HG03457 (cell line): ENCODE measurements around the gene MOB2.
"Not testable (repeated sequence)": the region's sequence is repeated elsewhere in the genome, so short reads cannot be mapped to it uniquely, and the experiment has no call there.

Source experiments
- ATAC-seq: cut with Tn5 transposase; IDR thresholded peaks from one replicate; pipeline ENCODE4 v1.9.1; 2021; ENCODE audit warnings: moderate number of reproducible peaks; ENCODE audit not compliant: unreplicated experiment

The MOB2 gene

DNA sequence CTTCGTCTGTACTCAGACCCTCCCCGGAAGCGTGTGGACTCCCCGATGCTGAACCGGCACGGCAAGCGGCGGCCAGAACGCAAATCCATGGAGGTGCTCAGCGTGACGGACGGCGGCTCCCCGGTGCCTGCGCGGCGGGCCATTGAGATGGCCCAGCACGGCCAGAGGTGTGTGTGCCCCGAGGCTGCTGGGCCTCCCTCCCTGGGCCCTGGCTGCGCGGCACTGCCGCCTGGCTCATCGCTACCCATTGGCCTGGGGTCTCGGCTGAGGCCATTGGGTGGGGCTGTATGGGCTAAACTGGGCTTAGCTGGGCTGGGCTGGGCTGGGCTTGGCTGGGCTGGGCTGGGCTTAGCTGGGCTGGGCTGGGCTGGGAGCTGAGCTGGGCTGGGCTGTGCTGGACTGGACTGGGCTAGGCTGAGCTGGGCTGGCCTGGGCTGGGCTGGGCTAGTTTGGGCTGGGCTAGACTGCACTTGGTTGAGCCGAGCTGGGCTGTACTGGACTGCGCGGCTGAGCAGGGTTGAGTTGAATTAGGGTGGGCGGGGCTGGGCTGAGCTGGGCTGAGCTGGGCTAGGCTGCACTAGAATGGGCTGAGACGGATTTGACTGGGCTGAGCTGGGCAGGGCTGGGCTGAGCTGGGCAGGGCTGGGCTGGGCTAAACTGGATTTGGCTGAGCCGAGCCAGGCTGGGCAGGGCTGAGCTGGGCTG is 40.7 kb downstream of the MOB2 start:
- no peak for ATAC-seq

GRCh38 chr11:1444823-1445422 is 41.7 kb downstream of the MOB2 start:
- no peak for ATAC-seq

- ATAC-seq: no peak
These were observed 42.3 kb downstream of the MOB2 start for GRCh38 chr11:1444321-1444720.

- ATAC-seq: no peak
These were observed 42.8 kb downstream of the MOB2 start for GRCh38 chr11:1443737-1444136.

DNA sequence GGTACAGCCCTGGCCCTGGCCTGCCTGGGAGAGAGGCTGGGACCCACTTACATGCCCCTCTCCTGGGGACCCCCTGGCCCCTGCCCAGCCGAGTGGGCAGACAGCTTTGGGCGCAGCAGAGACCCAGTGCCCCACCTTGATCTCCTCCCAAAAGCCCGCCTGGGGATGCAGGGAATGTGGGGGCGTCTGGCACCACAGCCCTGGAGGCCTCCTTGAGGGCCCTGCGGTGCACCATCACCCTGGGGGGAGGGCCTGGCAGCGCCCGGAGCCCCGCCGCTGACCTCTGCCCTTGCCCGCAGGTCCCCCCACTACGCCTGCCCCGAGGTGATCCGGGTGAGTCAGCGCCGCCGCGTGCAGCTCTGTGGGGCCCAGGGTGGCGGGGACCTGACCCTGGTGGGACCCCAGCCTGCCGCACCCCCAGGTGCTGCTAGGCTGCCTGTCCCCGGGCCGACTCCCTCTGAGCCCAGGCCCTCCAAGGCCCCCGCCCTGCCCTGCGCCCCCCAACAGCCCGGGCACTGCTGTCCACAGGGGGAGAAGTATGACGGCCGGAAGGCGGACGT is 43.7 kb downstream of the MOB2 start:
- no peak for ATAC-seq

- ATAC-seq: no peak
These were observed 44.4 kb downstream of the MOB2 start for GRCh38 chr11:1442163-1442562.

DNA sequence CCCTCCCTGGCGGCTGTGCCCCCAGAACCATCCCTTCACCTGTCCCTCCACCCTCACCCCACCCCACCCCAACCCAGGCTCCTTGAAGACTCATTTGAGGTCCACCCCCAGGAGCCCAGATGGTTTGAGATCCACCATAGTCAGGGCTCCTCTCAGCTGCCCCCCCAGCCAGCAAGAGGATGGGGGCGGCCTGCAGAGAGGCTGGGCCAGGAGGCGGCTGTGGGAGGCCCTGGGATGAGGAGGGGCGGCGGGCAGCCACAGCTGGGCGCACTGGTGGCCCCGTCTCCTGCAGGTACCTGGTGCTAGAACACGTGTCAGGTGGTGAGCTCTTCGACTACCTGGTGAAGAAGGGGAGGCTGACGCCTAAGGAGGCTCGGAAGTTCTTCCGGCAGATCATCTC is 46.1 kb downstream of the MOB2 start:
- no peak for ATAC-seq

GRCh38 chr11:1440066-1440465 is 46.5 kb downstream of the MOB2 start:
- ATAC-seq: no peak

GRCh38 chr11:1439341-1439740 is 47.2 kb downstream of the MOB2 start:
- ATAC-seq: no peak

- no peak for ATAC-seq
These were observed 47.6 kb downstream of the MOB2 start for GRCh38 chr11:1438967-1439330.

GRCh38 chr11:1438261-1438966 is 48.2 kb downstream of the MOB2 start:
- no peak for ATAC-seq

DNA sequence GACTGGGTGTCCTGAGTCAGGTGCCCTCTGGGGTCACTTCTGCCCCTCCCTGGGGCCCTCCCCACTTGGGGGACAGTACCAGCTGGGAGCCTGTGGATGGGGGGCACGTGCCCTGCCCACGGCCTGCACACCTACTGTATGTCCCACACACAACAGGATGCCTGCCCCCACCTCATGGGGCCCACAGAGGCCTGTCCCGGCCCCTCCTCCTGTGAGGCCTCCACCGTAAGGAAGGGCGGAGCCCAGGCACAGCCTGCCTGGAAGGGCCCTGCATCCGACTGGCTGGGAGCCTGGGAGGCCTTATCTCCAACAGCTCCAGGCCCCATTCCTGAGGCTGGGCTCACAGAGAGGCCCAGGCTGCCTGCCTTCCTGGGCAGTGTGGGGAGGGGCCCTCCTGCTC is 49.1 kb downstream of the MOB2 start:
- ATAC-seq: no peak

- ATAC-seq: no peak
These were observed 50.0 kb downstream of the MOB2 start for GRCh38 chr11:1436468-1437039.

DNA sequence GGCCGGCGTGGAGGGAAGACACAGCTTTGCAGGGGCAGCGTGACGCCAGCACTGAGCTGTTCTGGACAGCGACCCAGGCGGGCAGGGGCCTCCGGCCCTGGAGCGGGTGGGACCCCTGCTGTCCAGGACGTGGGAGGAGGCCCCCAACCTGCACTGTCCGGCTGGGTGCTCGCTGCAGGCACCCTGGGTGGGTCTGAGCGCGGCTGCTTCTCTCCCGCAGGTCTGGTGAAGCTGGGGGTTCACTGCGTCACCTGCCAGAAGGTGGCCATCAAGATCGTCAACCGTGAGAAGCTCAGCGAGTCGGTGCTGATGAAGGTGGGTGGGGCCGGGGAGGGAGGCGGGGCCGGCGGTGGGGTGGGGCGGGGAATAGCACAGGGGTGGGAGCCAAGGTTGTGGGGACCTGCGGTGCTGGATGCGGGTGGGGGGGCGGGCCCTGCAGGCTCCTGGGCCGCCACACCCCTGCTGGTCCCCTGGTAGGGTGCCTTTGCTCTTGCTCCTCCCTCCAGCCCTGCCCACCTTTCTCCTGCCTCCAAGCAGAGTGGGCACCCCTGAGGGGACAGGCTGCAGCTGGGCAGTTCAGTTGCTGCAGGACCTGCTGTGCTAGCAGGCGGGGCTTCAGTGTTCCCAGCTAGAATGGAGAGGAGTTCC is 50.6 kb downstream of the MOB2 start:
- ATAC-seq: no peak

DNA sequence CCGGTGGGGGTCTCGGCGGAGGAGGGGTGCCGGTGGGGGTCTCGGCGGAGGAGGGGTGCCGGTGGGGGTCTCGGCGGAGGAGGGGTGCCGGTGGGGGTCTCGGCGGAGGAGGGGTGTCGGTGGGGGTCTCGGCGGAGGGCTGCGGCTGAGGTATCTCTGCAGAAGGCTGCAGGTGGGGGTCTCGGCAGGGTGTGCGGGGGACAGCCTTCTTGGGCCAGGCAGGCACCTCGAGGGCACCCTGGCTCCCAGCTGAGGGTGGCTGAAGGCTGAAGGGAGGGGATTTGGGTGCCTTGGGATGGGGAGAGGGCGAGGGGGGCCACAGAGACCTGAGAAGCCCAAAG is 51.1 kb downstream of the MOB2 start:
- not testable (repeated sequence) for ATAC-seq

- no peak for ATAC-seq
These were observed 52.5 kb downstream of the MOB2 start for GRCh38 chr11:1433977-1434640.

DNA sequence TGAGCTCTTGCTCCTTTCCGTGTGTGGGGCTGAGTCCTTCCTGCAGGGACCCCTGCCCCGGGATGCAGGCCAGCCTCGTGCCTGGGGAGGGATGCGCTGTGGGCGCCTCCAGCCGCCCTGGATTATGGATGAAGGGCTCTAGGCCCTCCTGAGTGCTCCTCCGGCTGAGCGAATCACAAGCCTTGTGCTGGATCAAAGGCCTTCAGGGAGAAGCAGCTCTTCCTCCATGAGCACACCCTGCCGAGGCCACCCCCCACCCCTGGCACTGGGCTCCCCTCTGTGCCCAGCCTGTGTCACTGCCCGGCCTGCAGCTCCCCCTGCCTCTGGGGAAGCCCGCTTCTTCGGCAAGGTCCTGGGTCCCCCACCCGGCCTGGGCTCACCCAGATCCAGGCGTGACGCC is 53.0 kb downstream of the MOB2 start:
- ATAC-seq: no peak

GRCh38 chr11:1428762-1429316 is 57.7 kb downstream of the MOB2 start:
- no peak for ATAC-seq

DNA sequence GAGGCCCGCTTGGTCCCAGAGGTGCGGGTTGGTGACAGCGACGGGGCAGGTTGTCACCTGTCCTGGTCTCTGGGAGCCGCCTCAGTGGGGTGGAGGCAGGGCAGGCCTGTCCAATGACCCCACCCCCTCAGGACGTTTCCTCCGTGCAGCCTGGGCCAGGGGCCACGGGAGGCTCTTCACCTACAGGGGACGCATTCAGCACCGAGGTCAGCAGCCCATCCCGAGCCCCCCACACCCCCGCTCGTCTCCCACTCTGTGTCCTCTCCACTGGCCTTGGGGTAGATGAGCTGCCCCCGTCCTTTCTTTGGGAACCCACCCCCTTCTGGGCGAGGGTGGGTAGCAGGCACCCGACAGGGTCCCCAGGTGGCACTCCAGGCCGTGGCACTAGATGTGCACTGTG is 61.1 kb downstream of the MOB2 start:
- no peak for ATAC-seq

DNA sequence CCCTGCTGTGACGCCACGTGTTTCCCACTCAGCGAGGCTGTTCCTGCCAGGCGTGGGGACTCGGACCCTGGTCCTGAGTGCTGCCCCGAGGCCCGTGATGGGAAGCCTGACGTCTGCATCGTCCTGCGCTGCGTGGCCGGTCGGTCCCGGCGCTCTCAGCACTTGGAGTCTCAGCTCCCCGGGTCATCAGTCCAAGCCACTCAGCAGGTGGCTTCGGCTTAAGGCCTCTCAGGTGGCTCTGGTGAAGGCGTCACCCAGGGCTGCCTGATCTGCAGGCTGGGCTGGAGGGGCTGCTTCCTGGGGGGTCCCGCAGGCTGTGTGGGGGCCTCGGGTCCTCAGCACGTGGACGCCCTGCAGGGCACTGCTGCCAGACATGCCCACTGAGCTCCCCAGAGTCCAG is 61.6 kb downstream of the MOB2 start:
- ATAC-seq: no peak
